HG03558 (cell line): ENCODE results near the gene CD248.

ENCODE experiments used
- ATAC-seq: cut with Tn5 transposase; IDR thresholded peaks from one replicate; pipeline ENCODE4 v1.9.1; 2021; ENCODE audit warnings: moderate number of reproducible peaks; ENCODE audit not compliant: unreplicated experiment; ENCODE audit errors: extremely low read depth

Gene CD248

DNA sequence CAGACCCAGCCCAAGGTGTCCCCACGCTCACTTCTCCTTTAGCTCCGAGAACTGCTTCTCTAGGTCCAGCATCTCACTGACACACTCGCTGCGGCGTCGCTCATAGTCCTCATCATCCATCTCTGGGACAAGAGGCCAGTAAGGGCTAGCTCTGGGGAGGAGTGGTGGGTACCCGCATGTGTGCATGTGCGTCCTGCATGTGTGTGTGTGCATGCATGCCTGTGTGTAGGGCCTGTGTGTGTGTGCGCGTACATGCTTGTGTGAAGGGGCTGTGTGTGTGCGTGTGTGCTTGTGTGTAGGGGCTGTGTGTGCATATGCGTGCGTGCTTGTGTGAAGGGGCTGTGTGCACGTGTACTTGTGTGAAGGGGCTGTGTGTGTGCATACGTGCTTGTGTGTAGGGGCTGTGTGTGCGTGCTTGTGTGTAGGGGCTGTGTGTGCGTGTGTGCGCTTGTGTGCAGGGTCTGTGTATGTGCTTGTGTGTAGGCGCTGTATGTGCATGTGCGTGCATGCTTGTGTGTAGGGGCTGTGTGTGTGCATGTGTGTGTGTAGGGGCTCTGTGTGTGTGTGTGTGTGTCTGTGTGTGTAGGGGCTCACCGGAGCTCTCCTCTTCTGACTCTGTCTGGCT, 24.8 kb upstream of the CD248 start:
- ATAC-seq: no peak

DNA sequence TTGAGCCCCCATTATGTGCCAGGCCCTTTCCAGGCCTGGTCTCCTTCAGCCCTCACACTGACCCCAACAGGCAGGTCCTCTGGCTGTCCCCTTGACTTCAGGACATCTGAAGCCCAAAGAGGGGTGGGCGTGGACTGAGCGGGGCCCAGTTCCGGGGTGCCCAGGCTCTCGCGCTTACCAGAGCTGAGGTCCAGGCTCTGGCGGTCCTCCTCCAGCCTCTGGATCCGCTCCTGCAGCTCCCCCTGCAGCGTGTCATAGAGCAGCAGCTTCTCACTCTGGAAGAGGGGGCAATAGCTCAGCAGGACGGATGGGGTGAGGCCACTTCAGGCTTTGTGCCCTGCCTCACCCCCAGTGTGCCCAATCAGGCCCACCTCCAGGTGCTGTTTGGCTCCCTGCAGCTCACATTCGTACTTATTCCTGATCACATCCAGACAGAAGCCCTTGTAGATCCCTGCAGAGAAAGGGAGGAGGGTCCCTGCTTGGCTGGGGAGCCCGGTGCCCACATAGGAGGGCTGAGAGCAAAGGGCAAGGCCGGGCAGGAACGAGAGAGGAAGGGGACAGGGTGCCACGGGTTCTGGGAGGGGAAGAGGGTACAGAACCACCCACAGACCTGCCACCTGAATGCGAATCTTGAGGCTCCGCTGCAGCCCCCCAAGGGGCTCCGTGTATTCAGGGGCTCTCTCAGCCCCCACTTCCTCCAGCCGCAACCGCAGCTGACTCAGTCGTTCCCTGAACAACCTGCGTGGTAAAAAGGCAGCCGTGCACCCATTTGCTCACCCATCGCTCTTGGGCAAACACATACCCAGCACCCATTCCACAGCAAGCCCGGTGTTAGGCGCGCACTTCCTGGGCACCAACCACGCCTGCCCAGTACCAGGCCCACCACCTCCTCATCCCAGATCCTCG, 24.0 kb upstream of the CD248 start:
- ATAC-seq: no peak

DNA sequence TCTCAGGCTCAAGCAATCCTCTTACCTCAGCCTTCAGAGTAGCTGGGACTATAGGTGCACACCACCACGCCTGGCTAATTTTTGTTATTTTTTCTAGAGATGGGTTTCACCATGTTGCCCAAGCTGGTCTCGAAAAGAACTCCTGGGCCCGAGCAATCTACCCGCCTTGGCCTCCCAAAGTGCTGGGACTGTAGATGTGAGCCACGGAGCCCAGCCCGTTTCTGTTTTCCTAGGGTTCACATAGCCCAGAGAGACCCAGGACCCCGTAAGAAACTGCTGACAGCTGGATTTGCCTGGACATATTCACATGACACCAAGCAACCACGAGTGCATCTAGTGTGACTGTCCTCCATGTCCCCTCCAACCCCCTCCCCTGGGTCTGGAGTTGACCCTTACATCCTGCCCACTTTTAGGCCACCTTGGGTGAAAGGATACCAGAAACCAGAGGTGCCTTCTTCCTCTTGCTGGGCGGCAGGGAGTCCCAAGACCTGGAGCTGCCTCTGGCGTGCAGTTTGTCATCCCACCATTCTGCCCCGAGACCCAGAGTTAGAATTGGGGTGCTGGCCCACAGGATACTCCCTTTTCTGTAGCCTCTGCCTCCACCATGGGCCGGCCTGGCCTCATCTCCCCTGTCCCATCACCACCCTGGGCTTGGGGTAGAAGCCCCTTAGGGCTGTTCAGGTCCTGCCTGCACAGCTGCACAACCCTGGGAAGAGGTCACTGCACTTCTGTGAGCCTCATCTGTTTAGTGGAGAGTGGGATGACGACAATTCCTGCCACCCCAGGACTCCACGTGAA, 23.0 kb upstream of the CD248 start:
- ATAC-seq: no peak

DNA sequence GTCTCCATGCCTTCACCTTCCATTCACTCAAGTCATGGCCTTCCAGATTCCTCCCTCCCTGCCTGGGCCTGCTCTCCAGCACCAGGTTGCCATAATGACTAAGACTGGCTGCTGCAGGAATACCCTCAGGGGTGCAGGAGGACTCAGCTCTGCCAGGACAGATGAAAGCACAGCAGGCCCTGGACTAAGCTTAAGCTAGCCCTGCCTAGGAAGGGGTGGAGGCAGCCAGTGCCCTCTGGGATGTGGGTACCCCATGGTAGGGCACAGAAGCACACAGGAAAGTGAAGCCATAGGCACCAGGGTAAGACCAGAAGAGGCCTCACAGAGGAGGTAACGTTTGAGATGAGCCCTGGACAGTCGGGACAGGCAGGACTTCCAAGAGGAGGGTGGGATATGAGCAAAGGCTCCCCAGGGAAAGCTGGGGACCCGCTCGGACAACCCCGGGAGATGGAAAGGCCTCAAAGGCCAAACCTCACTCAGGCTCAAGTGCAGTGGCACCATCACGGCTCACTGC, 22.4 kb upstream of the CD248 start:
- ATAC-seq: no peak

DNA sequence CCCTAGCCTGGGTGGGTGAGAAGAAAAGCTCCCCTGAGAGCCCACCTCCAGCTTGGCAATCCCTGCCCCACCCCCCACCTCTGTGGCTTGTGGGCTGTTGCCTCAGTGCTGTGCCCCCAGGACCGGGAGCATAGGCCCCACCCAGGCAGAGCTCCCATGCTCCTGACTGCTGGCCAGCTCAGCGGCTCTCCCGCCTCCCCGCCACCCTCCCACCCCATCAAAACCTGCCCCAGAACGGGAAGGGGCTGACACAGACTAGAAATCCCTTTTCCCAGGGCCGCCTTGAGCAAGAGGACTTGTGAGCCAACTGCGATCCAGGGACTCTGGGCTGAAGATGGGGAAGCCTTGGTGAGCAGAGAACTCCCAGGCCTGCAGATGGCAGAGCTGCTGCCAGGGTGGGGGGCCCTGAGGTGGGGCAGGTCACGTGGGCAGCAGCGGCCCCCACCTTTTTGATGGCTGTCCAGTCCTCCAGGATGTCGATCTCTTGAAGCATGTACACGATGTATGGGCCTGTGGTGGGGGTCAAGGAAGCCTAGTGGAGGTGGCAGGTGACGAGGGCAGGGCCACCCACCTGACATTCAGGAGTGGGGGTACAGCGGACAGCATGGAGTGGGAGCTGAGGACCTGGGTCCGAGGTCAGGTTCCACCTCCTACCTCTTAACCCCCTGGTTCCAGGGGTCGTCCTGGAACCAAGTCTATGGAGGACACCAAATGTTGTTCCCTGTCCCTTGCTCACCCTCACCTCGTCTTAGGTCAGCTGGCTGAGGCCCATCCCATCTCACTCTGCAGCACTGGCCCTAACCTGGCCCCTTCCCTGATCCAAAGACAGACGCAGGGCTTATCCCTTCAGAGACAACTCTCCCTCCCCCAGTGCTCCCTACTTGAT, 21.7 kb upstream of the CD248 start:
- ATAC-seq: no peak

DNA sequence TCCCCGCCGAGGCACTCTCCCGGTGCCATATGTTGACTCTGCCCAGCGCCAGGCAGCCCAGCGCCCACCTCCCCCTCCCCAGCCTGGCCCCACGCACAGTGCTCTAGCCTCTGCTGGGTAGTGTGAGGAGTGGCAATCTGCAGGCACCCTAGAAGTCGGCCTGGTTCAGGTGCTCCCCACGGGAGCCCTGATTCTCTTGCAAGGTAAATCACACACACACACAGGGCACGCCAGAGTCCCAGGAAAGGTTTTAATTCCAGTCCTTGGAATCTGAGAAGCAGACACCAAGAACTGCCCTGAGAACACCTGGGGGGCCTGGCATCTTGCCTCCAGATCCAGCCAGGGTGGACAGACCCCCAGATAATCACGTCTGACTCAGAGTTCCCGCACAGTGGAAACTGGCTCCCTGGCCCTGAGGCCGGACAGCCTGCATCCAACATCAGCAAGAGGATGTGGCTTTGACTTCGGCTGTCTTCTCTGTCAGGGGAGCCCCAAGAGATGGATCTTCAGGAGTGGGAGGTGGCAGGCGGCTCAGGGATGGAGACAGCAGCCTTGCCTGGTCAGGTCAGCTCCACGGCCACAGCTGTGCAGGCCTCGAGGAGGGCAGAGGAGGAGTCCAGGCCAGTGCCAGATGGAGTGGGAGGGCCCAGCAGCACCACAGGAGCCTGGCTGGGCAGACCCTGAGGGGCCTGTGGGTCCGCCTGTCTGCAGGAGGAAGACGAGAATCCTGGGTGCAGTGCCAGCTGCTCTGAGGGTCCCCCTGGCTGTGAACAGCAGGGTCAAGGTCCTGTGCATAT, 20.5 kb upstream of the CD248 start:
- no peak for ATAC-seq

DNA sequence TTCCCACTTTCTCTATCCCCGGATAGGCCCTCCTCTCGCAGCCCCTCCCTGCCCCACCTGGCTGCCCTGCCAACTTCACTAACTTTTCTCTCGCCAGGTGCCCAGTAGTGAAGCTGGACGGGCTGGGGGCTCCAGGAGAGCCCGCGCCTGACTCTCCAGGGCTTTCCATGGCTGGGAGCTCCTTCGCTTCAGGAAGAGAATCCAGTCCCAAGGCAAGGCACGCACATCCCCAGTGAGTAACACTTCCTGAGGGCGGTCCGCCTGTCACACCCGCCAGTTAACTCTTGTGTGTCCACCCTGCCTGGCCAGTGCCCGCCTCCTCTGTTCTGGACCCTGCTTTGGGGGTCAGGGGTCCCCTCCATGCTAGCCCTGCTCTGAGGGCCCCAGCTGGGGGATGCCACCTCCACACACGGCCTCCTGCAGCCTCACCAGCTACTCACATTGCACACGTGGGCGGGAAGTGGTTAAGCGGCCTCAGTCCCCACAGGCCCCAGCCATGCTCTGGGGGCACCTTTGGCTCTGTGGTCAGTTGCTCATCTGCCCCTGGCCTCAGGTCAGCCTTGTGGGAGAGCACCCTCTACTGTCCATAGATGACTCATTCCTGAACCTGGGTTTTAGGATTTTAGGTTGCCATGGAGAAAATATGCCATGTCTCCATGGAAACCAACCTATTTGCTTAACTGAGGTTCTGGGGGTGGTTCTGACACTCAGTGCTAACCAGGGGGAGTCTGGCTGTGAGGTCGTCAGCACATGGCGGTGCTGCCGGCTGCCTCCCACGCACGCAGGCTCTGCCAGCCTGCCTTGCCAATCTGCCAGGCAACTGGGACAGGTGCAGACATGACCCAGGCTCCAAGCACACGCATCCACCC, 19.6 kb upstream of the CD248 start, which contains the start of gene RIN1:
TSS of gene RIN1 (minus strand) at position 201 of the 869 bp plus-strand sequence. CDS start at position 169, 32 bp downstream.
- ATAC-seq: no peak

DNA sequence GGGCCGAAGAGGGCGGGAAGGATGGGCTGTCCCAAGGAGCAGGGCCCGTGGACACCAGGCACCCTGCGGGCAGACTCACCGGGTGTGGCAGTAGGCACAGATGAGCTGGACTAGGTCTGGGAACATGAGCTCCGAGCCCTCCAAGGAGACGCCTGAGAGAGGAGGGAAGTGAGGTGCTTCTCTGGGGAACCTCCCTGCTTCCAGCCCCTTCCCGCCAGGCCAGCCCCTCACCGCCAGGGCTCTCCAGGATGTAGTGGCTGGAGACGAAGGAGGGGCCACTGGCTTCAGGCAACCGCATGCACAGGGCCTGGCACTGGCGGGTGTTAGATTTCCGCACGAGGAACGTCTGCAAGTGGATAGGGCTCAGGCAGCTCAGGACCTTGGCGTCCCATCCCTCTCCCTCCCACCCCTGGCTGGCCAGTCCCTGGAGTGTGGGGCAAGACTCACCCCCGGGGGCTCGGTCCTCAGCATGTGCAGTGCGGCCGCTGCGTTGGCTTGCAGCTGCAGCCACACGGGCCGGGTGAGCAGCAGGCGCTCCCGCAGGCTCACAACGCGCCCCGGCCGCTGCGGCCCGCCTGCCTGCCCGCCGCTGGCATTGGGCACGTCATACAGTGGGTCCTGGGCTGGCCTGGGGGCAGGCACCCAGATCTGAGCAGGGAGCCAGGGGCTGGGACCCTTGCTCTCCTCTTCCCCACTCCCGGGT, 18.8 kb upstream of the CD248 start:
- ATAC-seq: no peak

DNA sequence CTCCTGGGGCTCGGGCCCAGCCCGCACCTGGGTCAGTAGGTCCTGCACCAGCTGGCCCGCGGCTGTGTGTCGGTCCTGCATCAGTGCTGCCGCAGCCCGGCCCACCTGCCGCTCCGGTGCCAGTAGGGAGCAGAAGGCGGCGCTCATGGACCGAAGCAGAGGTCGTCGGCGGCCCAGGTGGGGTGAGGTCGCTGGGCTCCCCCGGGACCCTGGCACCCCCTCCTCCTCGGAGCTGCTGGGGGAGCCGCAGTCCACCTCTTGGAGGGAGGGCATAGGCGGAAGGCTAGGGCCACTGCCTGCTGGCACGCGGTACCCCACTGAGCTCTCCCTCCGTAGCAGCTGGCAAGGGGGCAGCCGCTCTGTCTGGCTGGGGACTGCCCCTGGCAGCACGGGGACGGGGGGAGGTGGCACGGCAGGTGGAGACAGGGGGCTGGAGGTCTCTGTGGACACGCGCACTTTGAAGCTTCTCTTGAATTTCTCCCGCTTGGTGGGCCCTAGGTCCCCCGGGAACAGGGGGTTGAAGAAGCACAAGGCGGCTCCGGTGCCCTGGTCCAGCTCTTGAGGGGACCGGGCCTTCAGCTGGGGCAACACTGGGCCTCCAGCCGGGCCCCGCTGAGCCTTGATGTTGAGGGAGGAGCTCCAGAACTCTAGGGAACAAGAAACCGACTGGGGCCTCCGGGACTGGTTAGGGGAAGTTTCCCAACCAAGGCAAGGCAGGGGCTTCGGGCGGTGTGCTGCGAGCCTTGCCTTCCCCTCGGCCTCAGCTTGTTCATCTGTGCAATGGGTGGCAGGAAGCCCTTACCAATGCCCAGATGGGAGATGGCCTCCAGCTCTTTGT, 18.0 kb upstream of the CD248 start:
- no peak for ATAC-seq

DNA sequence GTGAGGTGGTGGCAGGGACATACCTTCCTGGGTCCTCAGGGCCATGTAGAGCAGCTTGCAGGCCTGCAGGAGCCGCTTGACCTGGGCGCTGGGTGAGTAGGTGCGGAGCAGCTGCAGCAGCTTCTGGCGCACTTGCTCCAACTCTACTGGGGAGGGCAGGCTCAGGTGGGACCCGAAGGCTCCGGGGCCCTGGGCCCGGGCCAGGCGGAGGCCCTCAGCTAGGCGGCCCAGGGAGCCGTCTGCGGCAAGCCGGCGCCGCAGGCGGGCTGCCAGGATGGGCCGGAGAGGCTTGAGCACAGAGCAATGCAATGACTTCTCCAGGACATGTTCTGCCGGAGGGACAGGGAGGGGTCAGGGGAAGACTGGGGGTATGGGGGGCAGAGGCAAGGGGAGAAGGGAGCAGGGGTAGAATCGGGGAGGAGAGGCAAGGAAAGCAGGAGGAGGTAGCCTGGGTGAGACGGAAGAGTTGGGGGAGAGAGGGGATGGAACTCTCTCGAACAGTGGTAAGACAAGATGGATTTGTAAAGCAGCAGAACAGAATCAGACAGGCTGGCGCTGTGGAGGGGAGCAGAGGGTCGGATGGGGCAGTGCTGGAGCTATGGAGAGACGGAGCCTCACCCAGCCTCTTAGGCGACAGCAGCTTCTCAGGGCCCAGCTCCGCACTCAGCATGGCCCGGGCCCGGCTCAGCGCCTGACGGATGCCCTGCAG, 17.2 kb upstream of the CD248 start:
- ATAC-seq: no peak

DNA sequence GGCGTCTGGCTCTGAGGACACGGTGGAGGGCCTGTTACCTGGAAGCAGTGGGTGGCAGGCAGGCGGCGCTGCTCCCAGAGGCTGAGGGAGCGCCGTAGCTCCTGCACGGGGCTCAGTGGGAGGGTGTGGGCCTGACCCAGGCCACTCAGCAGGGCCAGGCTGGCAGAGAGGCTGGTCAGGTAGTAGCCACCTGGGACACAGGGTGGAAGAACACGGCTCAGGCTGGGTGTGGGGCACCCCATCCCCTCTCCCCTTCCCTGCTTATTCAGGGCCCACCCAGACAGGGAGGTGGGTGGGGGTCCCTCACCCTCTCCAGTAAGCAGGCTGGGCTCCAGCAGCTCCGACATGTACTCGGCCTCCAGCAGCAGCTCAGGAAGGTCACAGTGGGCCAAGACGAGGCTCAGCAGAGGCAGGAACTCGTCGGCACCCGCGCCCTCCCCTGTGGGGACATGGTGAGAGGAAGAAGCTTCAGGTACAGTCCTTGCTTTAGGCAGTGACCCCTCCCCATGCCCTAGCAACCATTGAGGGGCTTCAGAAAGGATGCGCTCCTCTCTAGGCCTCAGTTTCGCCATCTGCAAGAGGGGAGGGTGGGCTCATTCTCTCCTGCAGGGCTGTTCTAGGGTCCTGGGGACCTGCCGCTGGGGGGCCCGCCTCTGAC, 16.5 kb upstream of the CD248 start:
- no peak for ATAC-seq

DNA sequence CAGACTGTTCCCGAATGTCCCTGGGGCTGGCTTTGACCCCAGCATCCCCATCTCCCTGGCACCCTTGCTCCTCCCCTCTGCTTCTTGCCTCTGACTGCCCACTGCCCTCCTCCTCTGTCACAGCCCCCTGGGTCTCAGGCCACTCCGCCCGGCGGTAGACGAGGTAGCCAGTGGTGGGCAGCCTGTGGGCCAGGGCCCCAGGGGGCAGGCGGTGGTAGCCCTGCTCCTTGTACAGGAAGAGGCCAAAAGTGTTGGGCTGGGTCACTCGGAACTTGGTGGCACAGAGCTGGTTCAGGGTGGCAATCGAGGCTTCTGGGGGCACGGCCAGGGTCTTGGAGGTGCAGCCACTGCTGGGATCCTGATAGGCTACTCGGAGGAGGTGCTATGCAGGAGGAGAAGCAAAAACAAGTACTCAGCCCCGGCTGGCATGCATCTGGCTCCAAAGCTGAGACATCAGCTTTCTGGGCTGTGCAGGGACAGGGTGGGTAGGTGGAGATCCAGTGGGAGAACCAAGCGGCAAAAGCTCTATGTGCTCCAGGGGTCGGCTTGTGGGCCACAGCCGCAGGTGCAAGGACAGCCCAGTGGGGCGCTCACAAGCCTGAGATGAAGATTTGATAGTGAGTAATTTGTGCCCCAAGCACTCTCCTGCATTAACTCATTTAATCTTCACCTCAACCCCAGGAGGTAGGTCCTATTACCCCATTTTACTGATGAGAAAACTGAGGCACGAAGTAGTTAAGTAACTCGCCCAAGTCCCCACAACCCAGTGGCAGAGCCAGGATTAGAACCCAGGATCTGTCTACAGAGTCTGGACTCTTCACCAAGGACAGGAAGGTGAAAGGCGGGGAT, 15.8 kb upstream of the CD248 start:
- ATAC-seq: no peak

DNA sequence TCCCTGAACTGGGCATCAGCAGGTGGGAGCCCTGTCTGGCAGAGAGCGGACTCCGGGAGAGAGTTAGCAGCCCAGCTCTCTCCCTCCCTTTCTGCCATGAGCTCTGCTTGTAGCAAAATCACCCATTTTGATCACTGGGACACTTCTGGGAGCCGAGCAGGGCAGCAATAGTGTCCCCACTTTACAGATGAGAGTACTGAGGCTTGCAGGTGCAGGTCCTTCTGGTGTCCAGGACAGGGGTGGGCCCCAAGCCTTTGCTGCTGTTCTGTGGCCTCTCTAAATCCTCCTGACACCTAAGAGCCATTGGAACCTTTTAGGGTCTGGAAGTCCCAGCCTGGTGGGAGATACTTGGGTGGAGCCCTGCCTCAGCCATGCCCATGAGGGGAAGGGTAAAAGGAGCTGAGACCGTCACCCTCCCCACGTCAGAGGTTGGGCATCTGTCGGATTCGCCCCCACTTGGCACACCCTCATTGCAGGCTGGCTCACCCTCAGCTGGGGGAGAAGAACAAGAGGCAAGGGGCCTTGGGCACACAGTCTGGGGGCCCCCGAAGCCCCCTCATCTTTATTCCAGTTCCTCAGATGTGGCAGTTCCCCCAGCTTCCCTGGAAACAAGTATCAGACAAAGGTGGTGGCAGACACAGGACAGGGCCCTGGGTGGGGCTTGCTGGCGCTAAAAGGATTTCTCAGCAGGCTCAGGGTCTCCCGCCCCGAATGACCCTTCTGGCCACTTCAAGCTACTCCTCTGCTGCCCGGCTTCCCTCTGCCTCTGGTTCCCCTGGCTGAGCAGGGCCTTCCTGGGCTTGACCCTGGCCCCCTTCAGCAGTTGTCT, 14.9 kb upstream of the CD248 start:
- no peak for ATAC-seq

DNA sequence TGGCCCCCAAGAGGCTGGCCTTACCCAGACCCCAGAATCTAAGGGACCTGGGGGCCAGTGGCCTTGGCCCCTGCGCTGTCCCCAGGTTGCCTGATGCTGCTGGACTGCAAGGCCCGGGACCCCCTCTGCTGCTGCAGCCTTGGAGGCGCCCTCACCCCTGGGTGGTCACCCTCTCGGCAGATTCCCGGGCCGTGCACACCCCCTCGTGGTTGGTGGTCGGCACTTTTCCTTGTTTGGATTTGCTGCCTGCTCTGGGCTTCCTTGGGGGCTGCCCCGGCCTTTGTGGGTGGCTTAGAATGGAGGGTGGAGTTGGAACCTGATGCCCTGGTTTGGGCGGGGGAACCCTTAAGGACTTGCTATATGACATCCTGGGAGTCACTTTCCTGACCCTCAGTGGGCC, 14.1 kb upstream of the CD248 start:
- no peak for ATAC-seq
